Suprapubic skin (tissue), 4 donors: Measurements from ENCODE around the gene SP100. TPM values are rescaled to one million over a fixed set of nuclear protein-coding genes. Genes with fewer than 3 reads are reported as not detected.

Experiments used
- DNase-seq, 2 donors: peaks; one replicate each; pipeline ENCODE4 v3.0.0-alpha.2; 2019; ENCODE audit warnings: low spot score in 2 of 2
- H3K27ac ChIP-seq: fragments of 200-600 bp; sonication (generic); one replicate; pipeline ENCODE4 v1.5.1; 2019
- H3K27me3 ChIP-seq: fragments of 200-600 bp; sonication (generic); one replicate; pipeline ENCODE4 v1.5.1; 2019
- H3K36me3 ChIP-seq: fragments of 200-600 bp; sonication (generic); one replicate; pipeline ENCODE4 v1.5.1; 2019
- H3K4me1 ChIP-seq: fragments of 200-600 bp; sonication (generic); one replicate; pipeline ENCODE4 v1.5.1; 2019
- H3K4me3 ChIP-seq: fragments of 200-600 bp; sonication (generic); one replicate; pipeline ENCODE4 v1.5.1; 2019; ENCODE audit warnings: mild to moderate bottlenecking
- H3K9me3 ChIP-seq: fragments of 200-600 bp; sonication (generic); one replicate; pipeline ENCODE4 v1.5.1; 2019
- EP300 ChIP-seq: sonication (generic); formaldehyde crosslinking; IDR thresholded peaks from one replicate; pipeline ENCODE4 v1.6.1; 2017; ENCODE audit warnings: antibody characterized with exemption
- POLR2A ChIP-seq, 2 donors: fragments of 450-650 bp; IDR thresholded peaks; one replicate each; pipeline ENCODE4 v1.6.1; 2017; ENCODE audit warnings: antibody characterized with exemption in 2 of 2, mild to moderate bottlenecking in 2 of 2, moderate library complexity in 2 of 2
- POLR2AphosphoS5 ChIP-seq, 3 donors: sonication (generic); formaldehyde crosslinking; IDR thresholded peaks; one replicate each; pipeline ENCODE4 v1.6.1; 2017; ENCODE audit warnings: antibody characterized with exemption in 3 of 3
- WGBS: methylation state at CpG from one replicate; pipeline ENCODE4 v1.1.5; 2018; 5-methylcytosine and 5-hydroxymethylcytosine counted together
- total RNA-seq, 4 donors: library from RNA; depleted of rRNA; stranded (reverse); fragments of >200 nt; gene quantifications; one replicate each; pipeline ENCODE4 v1.1.0, GENCODE V29; 2016
- TF ChIP-seq, protein P1 (sequence below), 2 donors: fragments of 200-600 bp in 1 of 2; fragments of 450-650 bp in 1 of 2; sonication (generic) in 1 of 2; IDR thresholded peaks; one replicate each; pipeline ENCODE4 v1.5.1; 2016 to 2019; ENCODE audit warnings: antibody characterized with exemption in 2 of 2, mild to moderate bottlenecking in 1 of 2, moderate library complexity in 1 of 2

Gene SP100
- total RNA-seq, 4 donors from 2014 or later: 38.7 to 118 (median 65.6) TPM

- no peak for DNase-seq
- H3K9me3 ChIP-seq: peaks cover 4% of the 10 kb centered on the region
- 91% methylated on average over 4 of the region's 4 CpGs for WGBS
- no peak overlapping the region for H3K4me3 ChIP-seq
- TF ChIP-seq POLR2AphosphoS5 (IDR thresholded peaks at IDR 0.05) (no peak), POLR2A (IDR thresholded peaks at IDR 0.05) (no peak), EP300 (no peak)
- TF ChIP-seq, protein P1, sequence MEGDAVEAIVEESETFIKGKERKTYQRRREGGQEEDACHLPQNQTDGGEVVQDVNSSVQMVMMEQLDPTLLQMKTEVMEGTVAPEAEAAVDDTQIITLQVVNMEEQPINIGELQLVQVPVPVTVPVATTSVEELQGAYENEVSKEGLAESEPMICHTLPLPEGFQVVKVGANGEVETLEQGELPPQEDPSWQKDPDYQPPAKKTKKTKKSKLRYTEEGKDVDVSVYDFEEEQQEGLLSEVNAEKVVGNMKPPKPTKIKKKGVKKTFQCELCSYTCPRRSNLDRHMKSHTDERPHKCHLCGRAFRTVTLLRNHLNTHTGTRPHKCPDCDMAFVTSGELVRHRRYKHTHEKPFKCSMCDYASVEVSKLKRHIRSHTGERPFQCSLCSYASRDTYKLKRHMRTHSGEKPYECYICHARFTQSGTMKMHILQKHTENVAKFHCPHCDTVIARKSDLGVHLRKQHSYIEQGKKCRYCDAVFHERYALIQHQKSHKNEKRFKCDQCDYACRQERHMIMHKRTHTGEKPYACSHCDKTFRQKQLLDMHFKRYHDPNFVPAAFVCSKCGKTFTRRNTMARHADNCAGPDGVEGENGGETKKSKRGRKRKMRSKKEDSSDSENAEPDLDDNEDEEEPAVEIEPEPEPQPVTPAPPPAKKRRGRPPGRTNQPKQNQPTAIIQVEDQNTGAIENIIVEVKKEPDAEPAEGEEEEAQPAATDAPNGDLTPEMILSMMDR (IDR thresholded peaks at IDR 0.05): no peak
- peaks cover 29% of the 10 kb centered on the region for H3K36me3 ChIP-seq
- no peaks in the 10 kb centered on the region for H3K4me1 ChIP-seq
- H3K27me3 ChIP-seq: no peaks in the 10 kb centered on the region
- H3K27ac ChIP-seq: no peak overlapping the region
These were observed 121.6 kb downstream of the SP100 start for GRCh38 chr2:230537531-230537976.

DNA sequence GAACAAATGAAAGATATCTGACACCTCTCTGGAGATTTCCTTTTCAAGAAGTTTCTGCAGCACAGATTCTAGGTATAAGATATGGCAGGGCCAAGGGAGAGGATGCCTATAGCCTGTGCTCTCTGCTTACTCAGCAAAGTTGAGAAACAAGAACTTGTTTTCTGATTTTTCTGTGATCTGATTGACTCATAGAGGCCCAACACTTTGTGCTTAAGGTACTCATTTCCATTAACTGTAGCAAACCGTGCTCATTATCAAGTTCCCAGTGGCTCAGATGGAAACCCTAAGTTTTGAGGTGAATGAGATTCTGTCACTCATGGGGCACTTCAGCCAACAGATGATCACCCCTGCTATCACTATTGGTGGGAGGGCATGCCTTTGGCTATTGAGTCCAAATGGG is 124.3 kb downstream of the SP100 start:
- Histone ChIP-seq H3K4me3 (no peak overlapping the region), H3K4me1 (no peaks in the 10 kb centered on the region), H3K9me3 (peaks cover 3% of the 10 kb centered on the region), H3K27ac (no peak overlapping the region), H3K27me3 (no peaks in the 10 kb centered on the region), H3K36me3 (peaks cover 43% of the 10 kb centered on the region)
- DNase-seq: no peak
- whole genome bisulfite sequencing: 90% methylated on average over 1 of the region's 1 CpG
- TF ChIP-seq, protein P1 (IDR thresholded peaks at IDR 0.05): no peak
- TF ChIP-seq POLR2A (IDR thresholded peaks at IDR 0.05) (no peak), POLR2AphosphoS5 (IDR thresholded peaks at IDR 0.05) (no peak), EP300 (no peak)

GRCh38 chr2:230541934-230542380 is 126.0 kb downstream of the SP100 start:
- H3K27ac ChIP-seq: no peak overlapping the region
- peaks cover 43% of the 10 kb centered on the region for H3K36me3 ChIP-seq
- no peaks in the 10 kb centered on the region for H3K27me3 ChIP-seq
- peaks cover 4% of the 10 kb centered on the region for H3K9me3 ChIP-seq
- no peak overlapping the region for H3K4me3 ChIP-seq
- 85% methylated on average over 3 of the region's 3 CpGs for WGBS
- no peaks in the 10 kb centered on the region for H3K4me1 ChIP-seq
- no peak for TF ChIP-seq POLR2AphosphoS5 (IDR thresholded peaks at IDR 0.05)
- TF ChIP-seq EP300: no peak
- TF ChIP-seq POLR2A (IDR thresholded peaks at IDR 0.05): no peak
- TF ChIP-seq, protein P1 (IDR thresholded peaks at IDR 0.05): no peak
- DNase-seq: no peak

GRCh38 chr2:230542751-230543150 is 126.8 kb downstream of the SP100 start:
- TF ChIP-seq, protein P1 (IDR thresholded peaks at IDR 0.05): no peak
- TF ChIP-seq EP300 (no peak), POLR2AphosphoS5 (IDR thresholded peaks at IDR 0.05) (no peak), POLR2A (IDR thresholded peaks at IDR 0.05) (no peak)
- no peak for DNase-seq
- H3K36me3 ChIP-seq: peaks cover 43% of the 10 kb centered on the region
- no peaks in the 10 kb centered on the region for H3K27me3 ChIP-seq
- no peak overlapping the region for H3K4me3 ChIP-seq
- peaks cover 4% of the 10 kb centered on the region for H3K9me3 ChIP-seq
- no peak overlapping the region for H3K27ac ChIP-seq
- H3K4me1 ChIP-seq: no peaks in the 10 kb centered on the region
- WGBS: 95% methylated on average over 2 of the region's 2 CpGs

DNA sequence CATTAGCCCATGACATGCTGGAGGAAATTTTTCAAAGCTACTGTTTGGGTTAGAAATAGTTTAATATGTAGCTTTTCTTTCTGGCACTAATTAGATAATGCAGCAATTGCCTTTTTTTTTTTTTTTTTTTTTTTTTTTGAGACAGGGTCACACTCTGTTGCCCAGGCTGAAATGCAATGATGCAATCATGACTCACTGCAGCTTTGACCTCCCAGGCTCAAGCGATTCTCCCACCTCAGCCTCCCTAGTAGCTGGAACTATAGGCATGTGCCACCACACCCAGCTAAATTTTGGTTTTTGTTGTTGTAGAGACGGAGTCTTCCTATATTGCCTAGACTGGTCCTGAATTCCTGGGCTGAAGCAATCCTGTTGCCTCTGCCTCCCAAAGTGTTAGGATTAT is 136.2 kb downstream of the SP100 start:
- no peak for TF ChIP-seq EP300
- no peak for TF ChIP-seq POLR2A (IDR thresholded peaks at IDR 0.05)
- TF ChIP-seq, protein P1 (IDR thresholded peaks at IDR 0.05): no peak
- no peak for TF ChIP-seq POLR2AphosphoS5 (IDR thresholded peaks at IDR 0.05)
- no peaks in the 10 kb centered on the region for H3K27me3 ChIP-seq
- no peaks in the 10 kb centered on the region for H3K9me3 ChIP-seq
- H3K4me1 ChIP-seq: no peaks in the 10 kb centered on the region
- no peaks in the 10 kb centered on the region for H3K36me3 ChIP-seq
- H3K27ac ChIP-seq: no peak overlapping the region
- H3K4me3 ChIP-seq: no peak overlapping the region
- WGBS: 88% methylated on average over 2 of the region's 2 CpGs
- no peak for DNase-seq
